ENCODE results near the gene NAV2. TPM values are rescaled to one million over a fixed set of nuclear protein-coding genes. Genes with fewer than 3 reads are reported as not detected.

Gene NAV2
- polyA plus RNA-seq, 1 donor (not counting 4 experiments of a cell fraction or from before 2014, with no cell fraction given): 4.0 TPM

DNA sequence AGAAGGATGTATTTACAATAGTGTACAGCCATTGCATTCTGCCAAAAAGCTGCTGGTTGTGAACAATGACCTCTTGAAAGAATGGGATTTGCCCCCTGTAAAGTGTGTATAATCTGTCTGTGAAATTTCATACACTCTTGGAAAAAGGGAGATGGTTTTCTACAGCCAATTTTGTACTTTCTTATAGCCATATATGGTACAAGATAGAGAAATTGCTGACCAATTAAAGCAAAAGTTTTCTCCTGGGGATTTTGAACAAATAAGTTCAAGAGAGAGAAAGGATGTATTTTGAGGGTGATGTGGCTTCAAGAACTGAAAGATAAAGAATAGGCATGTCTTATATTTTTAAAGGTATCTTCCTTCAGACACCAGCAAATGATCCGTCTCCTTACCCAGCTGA is 211.0 kb downstream of the NAV2 start:
- H3K79me2 ChIP-seq (ENCODE audit: control insufficient read depth, insufficient read depth, low read length): no peaks in the 10 kb centered on the region
- no peaks in the 10 kb centered on the region for H3K36me3 ChIP-seq (ENCODE audit: control insufficient read depth in 2 of 2, extremely low read depth in 1 of 2, insufficient read depth in 2 of 2, low read length in 2 of 2)
- no peak overlapping the region for H3K4me3 ChIP-seq (ENCODE audit: control insufficient read depth in 2 of 3, extremely low read depth in 1 of 3, insufficient read depth in 2 of 3, low read depth in 1 of 3, low read length in 3 of 3)
- TF ChIP-seq EZH2 (IDR thresholded peaks at IDR 0.05; ENCODE audit: low read length): no peak
- TF ChIP-seq, protein P1, sequence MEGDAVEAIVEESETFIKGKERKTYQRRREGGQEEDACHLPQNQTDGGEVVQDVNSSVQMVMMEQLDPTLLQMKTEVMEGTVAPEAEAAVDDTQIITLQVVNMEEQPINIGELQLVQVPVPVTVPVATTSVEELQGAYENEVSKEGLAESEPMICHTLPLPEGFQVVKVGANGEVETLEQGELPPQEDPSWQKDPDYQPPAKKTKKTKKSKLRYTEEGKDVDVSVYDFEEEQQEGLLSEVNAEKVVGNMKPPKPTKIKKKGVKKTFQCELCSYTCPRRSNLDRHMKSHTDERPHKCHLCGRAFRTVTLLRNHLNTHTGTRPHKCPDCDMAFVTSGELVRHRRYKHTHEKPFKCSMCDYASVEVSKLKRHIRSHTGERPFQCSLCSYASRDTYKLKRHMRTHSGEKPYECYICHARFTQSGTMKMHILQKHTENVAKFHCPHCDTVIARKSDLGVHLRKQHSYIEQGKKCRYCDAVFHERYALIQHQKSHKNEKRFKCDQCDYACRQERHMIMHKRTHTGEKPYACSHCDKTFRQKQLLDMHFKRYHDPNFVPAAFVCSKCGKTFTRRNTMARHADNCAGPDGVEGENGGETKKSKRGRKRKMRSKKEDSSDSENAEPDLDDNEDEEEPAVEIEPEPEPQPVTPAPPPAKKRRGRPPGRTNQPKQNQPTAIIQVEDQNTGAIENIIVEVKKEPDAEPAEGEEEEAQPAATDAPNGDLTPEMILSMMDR (optimal IDR thresholded peaks at IDR 0.05 in 1 of 3, IDR thresholded peaks at IDR 0.05 in 1 of 3, conservative IDR thresholded peaks at IDR 0.05 in 1 of 3; ENCODE audit: extremely low read depth in 1 of 3, insufficient read depth in 2 of 3, low read length in 3 of 3): no peak
- DNase-seq (ENCODE audit: low read depth, low spot score) (no peak), FAIRE-seq (no peak)
- no peak overlapping the region for H3K9ac ChIP-seq (ENCODE audit: control insufficient read depth, extremely low read depth, insufficient read depth, low read length)
- peaks cover 13% of the 10 kb centered on the region for H3K4me1 ChIP-seq (ENCODE audit: control insufficient read depth, extremely low read depth, insufficient read depth, low read length)
- H3K9me3 ChIP-seq (ENCODE audit: control insufficient read depth, low read depth, low read length): no peaks in the 10 kb centered on the region
- dilution Hi-C loops (cut with MboI; ENCODE audit: extremely low pct_ligation_motif_present, low sequenced_read_pairs): no loop called here
- H2AFZ ChIP-seq (ENCODE audit: control insufficient read depth, low read length): no peak overlapping the region
- H3K9me1 ChIP-seq (ENCODE audit: control insufficient read depth, extremely low read depth, insufficient read depth, low read length): no peaks in the 10 kb centered on the region
- no peaks in the 10 kb centered on the region for H4K20me1 ChIP-seq (ENCODE audit: control insufficient read depth, extremely low read depth, insufficient read depth, low read length)
- H3K27me3 ChIP-seq (ENCODE audit: control insufficient read depth, extremely low read depth, insufficient read depth, low read length): no peaks in the 10 kb centered on the region
- H3K27ac ChIP-seq (ENCODE audit: control insufficient read depth, insufficient read depth, low read length): no peak overlapping the region
- no peak overlapping the region for H3K4me2 ChIP-seq (ENCODE audit: control insufficient read depth, extremely low read depth, insufficient read depth, low read depth, low read length)

DNA sequence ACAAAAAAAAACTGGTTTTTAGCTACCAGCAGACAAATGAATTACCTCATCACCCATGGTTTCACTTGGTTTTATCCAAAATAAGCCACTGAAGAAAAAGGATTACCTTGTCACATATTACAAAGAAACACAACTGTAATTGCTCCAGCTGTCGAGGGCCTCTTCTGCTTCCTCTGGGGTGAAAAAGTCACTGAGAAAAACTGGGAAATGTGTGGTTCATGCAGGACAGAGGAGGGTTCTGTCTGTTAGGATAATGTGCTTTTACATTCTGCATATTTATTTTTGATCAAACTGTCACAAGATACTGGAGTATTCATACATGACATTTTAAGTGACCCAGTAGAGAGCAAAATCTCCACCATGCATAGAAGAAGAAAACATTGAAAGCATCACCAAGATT is 211.7 kb downstream of the NAV2 start:
- dilution Hi-C loops (cut with MboI; ENCODE audit: extremely low pct_ligation_motif_present, low sequenced_read_pairs): no loop called here
- no peak for DNase-seq (ENCODE audit: low read depth, low spot score)

More for the DNA sequence above, 211.7 kb downstream of the NAV2 start:
- peaks cover 6% of the 10 kb centered on the region for H3K4me1 ChIP-seq (ENCODE audit: control insufficient read depth, extremely low read depth, insufficient read depth, low read length)
- TF ChIP-seq, protein P1 (optimal IDR thresholded peaks at IDR 0.05 in 1 of 3, IDR thresholded peaks at IDR 0.05 in 1 of 3, conservative IDR thresholded peaks at IDR 0.05 in 1 of 3; ENCODE audit: extremely low read depth in 1 of 3, insufficient read depth in 2 of 3, low read length in 3 of 3): no peak
- TF ChIP-seq EZH2 (IDR thresholded peaks at IDR 0.05; ENCODE audit: low read length): no peak
- H3K9me3 ChIP-seq (ENCODE audit: control insufficient read depth, low read depth, low read length): no peaks in the 10 kb centered on the region
- H3K4me2 ChIP-seq (ENCODE audit: control insufficient read depth, extremely low read depth, insufficient read depth, low read depth, low read length): no peak overlapping the region
- no peak for FAIRE-seq
- no peaks in the 10 kb centered on the region for H4K20me1 ChIP-seq (ENCODE audit: control insufficient read depth, extremely low read depth, insufficient read depth, low read length)
- H3K27me3 ChIP-seq (ENCODE audit: control insufficient read depth, extremely low read depth, insufficient read depth, low read length): no peaks in the 10 kb centered on the region
- H3K79me2 ChIP-seq (ENCODE audit: control insufficient read depth, insufficient read depth, low read length): no peaks in the 10 kb centered on the region
- no peaks in the 10 kb centered on the region for H3K36me3 ChIP-seq (ENCODE audit: control insufficient read depth in 2 of 2, extremely low read depth in 1 of 2, insufficient read depth in 2 of 2, low read length in 2 of 2)
- no peak overlapping the region for H3K27ac ChIP-seq (ENCODE audit: control insufficient read depth, insufficient read depth, low read length)
- H2AFZ ChIP-seq (ENCODE audit: control insufficient read depth, low read length): no peak overlapping the region
- no peak overlapping the region for H3K9ac ChIP-seq (ENCODE audit: control insufficient read depth, extremely low read depth, insufficient read depth, low read length)
- no peaks in the 10 kb centered on the region for H3K9me1 ChIP-seq (ENCODE audit: control insufficient read depth, extremely low read depth, insufficient read depth, low read length)
- no peak overlapping the region for H3K4me3 ChIP-seq (ENCODE audit: control insufficient read depth in 2 of 3, extremely low read depth in 1 of 3, insufficient read depth in 2 of 3, low read depth in 1 of 3, low read length in 3 of 3)
